Stimulated activated CD4-positive, alpha-beta T cell treated with anti-CD3 and anti-CD28 coated beads, Interleukin-15, amount 100 ng/mL, for 48 hours (primary cell): ENCODE results near the gene KCNJ15.

ENCODE experiments used
- DNase-seq, 2 donors: peaks; one replicate each; pipeline ENCODE4 v3.0.0-alpha.2; 2020; ENCODE audit warnings: low read depth in 2 of 2

Gene KCNJ15

DNA sequence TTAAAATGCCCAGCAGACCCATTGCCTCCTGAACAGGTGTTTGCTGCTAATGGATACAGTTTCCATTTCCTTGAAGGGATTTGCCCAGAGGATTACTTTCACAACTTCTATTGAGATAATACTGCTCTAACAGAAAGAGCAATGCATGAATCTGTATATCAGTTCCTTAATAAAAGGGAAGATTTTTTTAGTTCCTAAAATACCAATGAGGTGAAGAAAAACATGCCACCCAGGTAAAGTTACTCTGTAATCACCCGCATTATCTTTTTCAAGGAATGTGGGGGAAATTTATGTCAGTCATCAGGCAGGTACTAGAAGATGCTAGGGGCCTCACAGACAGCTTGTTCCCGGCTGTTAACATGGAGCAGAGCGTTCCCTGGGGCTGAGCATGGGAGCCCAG, 41.1 kb downstream of the KCNJ15 start:
- no peak for DNase-seq

DNA sequence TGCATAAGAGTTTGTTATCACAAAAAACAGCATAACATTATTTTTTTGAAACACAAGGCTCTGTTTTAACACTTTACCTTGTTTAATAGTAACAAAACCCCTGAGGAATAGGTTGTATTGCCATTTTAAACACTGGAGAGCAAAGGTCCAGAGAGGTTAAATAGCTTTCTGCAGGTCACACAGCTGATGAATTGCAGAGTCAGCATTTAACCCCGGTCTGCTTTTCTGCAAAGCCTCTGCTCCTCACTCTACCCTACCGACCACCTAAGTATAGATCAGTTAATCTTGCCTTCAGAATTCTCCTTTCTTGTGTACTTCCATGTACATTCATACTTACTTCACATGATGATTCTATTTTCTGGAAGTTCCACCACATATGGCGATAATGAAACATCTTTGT, 42.0 kb downstream of the KCNJ15 start:
- no peak for DNase-seq

DNA sequence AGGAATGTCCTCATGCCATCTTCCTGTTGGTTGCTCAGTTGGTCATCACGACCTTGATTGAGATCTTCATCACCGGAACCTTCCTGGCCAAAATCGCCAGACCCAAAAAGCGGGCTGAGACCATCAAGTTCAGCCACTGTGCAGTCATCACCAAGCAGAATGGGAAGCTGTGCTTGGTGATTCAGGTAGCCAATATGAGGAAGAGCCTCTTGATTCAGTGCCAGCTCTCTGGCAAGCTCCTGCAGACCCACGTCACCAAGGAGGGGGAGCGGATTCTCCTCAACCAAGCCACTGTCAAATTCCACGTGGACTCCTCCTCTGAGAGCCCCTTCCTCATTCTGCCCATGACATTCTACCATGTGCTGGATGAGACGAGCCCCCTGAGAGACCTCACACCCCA, 42.9 kb downstream of the KCNJ15 start:
- DNase-seq = no peak

DNA sequence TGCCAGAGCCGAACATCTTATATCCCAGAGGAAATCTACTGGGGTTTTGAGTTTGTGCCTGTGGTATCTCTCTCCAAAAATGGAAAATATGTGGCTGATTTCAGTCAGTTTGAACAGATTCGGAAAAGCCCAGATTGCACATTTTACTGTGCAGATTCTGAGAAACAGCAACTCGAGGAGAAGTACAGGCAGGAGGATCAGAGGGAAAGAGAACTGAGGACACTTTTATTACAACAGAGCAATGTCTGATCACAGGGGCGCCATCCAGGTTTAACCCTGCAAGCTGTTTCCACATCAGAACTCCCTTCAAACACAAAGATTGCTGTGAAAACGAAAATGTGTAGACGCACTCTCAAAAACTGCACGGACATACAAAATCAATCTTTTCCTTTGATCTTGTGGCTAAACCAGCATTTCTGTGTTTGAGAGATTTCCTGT, 43.4 kb downstream of the KCNJ15 start:
- DNase-seq = no peak

DNA sequence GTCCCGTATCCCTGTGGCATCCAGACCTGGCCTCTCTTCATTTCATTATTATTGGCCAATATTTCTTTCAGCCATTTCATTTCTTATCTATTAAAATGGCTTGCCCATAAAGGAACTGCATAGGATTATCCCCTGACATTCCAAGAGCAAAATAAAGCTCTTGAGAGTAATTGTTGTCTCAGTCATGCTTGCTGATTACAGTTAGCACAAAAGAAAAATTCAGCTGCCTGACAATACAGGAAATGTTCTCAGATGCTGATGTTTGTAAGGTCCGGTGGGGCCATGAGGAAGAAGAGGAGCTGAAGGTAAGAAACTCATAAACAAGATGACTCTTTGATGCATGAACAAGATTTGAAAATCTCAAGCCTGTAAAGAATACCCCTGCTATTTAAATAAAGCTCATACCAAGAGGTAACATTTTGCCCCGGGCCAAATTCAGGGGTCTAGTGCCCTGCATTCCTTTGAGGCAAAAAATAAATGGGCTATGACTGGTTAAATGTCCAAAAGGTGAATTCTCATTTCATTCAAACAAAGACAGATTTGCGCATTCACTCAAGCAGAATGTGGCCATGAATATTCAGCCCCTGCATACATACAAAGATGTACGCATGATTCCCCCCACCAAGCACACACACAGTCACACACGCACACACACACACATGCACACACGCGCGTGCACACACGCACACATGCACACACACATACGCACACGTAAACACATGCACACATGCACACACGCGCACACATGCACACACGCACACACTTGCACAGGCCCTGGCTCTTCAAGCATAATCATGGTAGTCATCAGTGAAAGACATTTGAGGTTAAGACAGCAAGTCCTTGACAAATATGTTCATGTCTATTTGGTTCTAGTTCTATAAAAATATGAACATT, 44.8 kb downstream of the KCNJ15 start:
- no peak for DNase-seq

DNA sequence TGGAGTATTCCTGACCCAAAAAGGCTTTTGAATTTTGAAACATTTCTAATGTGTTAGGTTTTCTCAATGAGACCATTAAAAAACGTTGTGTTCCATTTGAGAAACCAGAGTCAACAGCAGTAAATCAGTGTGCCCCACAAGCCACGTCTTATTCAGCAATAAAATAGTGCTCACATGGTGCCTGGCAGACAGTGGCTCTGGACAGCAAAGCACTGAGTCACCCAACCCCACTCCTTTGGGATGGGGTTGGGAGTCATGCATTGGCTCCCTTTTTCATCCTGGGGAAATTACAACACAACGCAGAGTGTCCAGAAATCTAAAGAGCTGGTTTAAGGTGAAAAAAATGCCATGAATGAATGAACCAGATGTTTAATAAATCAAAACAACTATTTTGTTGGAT, 46.5 kb downstream of the KCNJ15 start:
- DNase-seq = no peak

DNA sequence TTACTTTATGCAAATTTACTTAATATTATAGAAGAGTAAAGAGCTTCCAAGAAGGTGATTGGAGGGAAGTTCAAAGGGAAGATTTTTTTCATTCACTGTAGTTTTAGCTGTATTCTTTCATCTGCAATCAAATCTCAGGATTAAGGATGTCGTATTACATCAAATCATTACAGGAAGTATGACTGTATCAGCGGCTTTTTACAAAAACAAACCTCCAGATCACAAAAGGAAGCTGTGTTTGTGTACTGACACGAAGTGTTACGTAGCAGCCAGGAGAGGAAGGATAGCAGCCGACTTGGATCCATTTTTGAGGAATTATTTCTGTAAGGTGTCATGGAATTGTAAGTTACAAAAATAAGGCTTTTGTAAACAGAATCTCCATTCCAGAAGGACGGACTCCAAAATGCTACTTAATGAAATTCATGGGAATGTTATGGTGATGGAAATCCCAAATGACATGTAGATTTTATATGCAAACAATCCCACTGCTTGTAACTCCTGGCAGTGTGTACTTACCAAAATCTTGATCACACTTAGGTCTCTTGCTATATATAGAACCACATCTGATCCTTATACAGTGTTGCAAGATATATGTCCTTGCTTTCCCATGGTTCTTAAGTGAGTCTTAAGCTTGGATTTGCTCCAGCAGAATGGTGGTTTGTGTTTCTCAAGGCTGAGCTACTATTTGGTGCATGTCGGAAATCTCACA, 49.8 kb downstream of the KCNJ15 start:
- DNase-seq = no peak

DNA sequence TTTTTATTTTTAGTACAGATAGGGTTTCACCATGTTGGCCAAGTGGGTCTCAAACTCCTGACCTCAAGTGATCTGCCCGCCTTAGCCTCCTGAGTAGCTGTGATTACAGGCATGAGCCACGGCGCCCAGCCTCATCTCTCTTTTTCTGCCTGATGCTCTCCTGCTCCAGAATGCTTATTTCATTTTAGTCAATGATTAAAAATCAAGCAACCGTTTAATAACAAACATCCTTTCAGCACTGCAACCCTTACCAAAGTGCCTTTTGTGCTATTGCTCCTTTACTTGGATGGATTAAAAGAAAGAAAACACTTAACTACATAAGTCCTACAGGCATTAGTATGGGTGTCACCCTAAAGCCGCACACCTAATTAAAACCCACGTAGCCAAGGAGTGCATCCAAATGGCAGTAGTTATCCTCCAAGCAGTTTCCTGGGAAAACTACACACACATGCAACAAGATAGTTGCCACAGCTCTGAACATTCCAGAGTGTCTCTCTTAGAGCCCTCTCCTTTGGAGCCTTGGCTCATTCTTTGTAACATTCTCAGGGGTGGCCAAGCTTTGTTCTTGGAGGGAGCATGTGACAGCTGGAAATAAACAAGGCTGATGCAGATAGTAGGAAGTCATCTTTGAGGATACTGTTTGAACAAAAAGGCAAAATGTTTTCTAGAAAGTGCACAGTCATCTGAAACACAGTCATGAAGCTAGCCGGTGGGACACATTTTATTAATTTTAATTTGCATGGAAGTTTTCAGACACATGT, 51.2 kb downstream of the KCNJ15 start:
- DNase-seq = no peak

DNA sequence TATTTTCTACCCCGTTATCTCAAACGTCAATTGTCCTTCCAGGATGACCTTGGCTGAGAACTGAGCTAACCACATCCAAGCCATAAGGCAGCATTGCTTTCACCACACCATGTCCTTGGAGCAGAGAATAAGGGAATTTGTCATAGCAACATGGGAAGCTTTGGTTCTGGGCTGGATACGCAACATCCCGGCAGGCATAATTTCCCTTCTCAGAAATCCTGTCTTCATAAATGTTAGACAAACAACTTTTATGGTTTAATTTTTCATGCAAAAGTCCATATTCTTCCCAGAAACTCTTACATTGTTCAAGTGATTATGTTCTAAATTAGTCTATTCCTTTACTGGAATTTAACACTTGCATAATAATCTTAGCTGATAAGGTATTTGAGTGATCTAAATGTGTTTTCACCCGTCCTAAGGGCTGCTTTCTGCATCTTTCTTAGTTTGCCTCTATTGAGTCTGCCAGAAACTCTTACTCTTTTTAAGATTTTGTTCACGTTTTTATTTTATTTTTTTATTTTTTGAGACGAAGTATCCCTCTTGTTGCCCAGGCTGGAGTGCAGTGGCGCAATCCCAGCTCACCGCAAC, 51.8 kb downstream of the KCNJ15 start:
- DNase-seq = no peak

DNA sequence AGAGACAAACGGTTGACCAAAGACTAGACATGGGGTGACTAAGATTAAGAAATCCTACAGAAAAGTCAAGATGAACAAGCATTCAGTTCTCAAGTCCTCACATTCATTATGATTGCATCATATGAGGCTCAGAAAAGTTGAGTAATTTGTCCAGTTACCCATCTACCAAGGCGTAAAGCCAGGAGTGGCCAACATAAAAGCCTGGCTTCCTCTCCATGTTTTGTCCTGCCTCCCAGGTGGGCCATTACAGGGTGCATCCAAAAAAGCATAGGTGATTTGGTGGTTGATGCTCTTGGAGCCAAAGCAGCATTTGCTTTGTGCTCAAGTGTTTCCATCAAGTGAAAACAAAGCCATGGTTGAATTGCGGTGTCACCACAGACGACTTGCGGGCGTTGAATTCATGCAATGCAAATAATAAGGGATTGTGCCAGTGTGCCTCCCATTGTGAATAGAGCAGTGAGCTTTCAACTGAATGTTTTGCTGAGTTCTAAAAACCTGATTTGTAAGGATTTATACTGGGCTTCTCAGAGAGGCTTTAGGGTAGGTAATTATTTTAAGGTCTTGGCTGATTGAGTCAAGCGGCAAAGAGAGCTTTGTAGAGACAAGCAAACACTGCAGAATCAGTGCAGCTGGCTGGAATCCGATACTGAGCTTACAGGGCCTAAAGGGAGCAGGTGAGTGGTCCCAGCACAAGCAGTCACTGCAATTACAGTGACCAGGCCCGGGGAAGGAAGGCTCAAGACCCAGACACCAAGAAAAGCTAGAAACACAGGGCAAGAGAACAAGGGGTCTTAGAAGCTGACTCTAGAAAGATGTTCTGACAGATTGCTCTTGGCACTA, 54.1 kb downstream of the KCNJ15 start:
- no peak for DNase-seq

DNA sequence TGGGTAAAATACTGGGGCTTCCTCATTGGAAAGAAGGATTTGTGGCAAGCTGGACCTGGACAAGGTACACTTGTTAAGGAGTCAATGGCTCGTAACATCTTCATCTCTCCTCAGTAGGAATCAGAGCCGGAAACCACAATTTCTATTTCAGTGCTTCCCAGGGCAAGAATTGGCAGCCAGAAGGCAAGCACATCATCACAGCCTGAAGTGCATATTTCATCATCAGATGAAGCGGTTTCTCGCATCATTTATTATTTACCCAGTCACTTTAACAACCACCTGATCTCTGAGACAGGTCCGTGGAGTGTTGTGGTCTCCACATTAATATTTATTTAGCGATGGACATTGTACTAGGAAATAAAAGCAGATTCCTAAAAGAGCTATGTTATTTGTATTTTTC, 55.0 kb downstream of the KCNJ15 start:
- no peak for DNase-seq

DNA sequence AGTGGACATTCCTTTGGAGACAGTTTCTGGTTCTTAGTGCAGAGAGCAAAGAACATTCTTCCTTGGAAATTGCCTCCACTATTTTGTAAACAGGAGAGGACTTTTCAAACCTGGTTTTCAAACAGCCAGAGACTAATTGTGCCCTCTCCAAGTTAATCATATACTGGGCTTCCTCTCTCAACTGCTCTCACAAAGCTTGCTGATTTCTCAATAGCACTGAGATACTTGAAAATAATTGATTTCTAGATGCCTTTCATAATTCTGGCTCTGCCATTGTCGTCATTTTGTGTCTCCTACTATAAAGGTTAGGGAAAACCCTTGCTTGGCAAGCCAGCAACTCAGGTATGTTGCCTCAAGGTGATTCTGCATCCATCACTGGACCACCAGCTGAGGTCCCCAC, 56.0 kb downstream of the KCNJ15 start:
- no peak for DNase-seq

DNA sequence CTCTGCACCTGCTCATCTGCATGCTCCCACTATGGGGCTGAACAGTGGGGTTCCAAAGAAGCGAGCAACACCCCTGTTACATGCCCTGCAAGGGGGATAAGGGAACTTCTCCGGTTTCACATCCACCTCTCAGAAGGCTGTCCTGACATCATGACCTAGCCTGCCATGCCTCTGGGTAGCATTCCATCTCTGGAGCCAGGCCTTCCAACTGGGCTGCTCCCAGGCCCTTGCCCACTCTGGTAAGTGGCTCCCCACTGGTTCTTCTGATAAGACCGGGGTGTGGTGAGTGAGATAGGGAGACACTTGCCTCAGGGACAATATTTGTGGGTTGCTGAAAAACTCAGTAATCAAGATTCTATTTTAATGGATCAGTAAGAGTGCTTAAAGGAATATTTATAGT, 57.8 kb downstream of the KCNJ15 start:
- DNase-seq = no peak

DNA sequence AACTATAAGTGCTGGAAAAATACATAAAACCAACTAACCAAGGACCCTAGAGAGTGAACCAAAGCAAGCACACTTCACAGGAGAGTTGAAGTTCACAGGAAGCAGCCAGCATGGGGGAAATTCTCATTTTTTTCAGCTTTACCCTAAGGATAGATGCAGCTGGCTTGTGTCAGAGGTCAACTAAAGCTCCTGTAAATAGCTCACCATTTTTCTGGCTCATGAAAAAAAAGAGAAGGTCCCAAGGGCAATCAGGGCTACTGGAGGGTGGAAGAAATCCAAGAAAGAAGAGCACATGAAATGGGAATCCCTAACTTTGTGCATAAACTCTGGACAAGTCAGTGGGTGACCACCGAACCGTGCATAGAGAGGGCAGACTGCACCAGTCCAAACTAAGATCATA, 58.3 kb downstream of the KCNJ15 start:
- no peak for DNase-seq

DNA sequence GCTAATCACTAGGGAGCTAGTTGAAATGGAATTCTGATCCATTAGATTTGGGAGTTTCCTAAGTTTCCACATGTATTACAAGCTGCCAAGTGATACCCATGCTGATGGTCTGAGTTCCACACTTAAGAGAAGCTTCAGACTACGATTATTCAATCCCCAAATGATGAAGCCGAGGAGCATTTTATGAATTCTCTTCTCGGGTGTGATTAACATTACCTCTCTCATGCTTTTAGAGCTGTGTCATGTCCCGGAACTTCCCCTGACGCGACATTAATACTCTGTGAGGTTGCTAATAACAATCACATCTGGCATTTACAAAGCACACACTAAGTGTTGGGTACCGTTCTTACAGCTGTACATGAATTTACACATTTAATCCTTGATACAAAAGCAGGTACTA, 63.0 kb downstream of the KCNJ15 start:
- no peak for DNase-seq

DNA sequence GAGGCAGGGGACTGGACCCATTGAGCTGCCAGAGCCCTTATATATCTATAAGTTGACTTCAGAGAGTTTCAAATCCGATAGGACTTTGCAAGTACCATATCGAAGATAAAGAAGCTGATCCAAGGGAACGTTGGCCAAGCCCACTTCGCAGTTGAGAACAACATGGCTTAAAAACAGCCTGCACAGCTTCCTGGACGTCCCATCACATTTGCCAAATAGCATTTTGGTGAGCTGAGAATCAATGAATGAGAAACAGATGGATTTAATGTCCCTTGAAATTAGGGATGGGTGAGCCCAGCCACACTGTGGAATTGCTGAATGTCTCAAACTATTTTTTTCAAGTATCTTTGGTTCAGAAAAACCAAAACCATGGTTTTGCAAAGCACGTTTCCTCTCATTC, 64.8 kb downstream of the KCNJ15 start:
- DNase-seq = no peak

DNA sequence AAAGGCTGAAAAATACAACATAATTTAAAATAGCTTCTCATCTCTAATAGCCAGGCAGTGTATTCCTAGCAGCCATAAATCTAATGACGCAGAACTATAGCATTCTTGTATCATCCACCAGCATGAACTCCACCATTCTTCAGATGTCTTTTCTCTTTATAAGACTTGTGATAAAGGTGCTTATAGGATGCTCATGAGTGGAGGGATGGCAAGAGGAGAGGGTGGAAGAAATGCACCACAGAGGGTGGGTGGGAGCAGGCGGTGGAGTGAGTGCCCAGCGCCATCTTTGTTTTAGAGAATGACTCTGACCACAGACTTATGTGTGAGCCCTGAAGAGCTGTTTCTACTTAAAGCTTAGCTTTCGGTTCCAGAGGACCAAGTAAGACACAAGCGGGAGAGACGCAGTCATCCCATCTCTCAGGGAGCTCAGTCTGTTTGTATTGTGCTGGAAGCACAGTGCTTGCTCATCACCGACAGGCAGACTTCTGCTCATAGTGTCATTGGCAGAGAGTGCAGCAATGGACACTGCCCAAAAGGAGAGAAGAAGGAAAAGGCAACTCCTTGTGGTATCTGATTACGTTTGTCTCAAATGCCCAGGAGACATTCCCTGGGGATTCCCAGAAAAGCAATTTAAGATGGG, 65.6 kb downstream of the KCNJ15 start:
- no peak for DNase-seq

DNA sequence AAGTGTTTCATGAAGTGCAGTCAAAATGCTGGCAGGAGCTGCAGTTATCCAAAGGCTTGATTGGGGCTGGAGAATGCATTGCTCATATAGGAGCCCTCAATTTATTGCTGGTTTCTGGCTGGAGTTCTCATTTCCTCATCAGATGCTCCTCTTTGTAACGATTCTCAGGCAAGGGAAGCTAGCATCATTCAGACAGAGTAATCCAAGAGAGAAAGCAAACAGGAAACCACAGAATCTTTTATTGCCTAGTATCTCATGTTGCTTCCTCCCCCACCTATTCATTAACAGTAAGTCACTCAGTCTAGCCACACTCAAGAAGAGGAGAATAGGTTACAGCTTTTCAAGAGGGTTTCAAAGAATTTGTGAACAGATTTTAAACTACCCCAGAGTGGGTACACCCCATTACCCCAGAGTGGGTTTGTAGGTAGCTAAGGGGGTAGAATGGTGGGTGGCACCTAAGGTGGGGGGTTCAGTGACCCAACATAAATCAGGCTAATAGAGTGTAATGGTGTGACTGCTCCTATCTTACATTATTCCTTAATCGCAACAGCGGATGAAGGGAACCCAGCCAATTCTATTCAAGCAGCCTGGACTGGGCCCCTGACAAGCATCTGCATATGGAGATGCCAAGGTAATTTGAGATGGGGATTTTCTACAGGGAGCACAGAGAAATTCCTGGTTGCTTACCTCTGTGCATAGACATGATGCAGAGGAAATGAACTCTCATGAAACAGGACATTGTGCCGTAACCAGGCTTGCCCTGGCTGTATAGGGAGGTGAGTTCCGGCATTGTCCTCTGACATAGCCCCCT, 67.1 kb downstream of the KCNJ15 start:
- DNase-seq = no peak

DNA sequence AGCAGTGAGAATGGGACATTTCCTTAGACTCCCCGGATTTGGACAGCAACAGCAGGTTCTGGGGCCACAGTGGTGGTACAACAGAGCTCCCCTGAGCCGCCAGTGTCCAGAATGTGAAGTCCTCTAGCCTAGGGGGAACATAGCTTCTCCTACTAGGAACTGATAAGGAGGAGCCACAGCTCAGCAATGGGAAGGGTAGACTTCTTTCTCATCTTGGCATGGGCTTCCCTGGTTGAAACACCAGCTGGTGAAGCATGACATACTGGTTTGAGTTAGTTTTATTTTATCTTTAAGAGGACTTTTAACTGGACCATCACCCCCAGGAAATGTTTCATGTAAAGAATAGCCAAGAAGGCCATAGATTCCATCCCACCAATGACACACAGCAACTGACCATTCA, 68.4 kb downstream of the KCNJ15 start:
- no peak for DNase-seq
